Right atrium auricular region (tissue), 2 donors: ENCODE data around the gene DACT2. TPM values are rescaled to one million over a fixed set of nuclear protein-coding genes. Genes with fewer than 3 reads are reported as not detected.

Experiments
- DNase-seq: peaks from one replicate; pipeline ENCODE4 v3.0.0-alpha.2; 2019; ENCODE audit warnings: low spot score
- H3K27ac ChIP-seq, 2 donors: fragments of 200-600 bp; sonication (generic); 1 replicate in 1 of 2; 2 replicates in 1 of 2; pipeline ENCODE4 v1.5.1; 2016 to 2019
- H3K27me3 ChIP-seq, 2 donors: fragments of 200-600 bp; sonication (generic); one replicate each; pipeline versions ENCODE4 v1.5.1 to v1.6.0; 2017 to 2019
- H3K36me3 ChIP-seq: fragments of 200-600 bp; sonication (generic); one replicate; pipeline ENCODE4 v1.5.1; 2016
- H3K4me1 ChIP-seq, 2 donors: fragments of 200-600 bp; sonication (generic); one replicate each; pipeline versions ENCODE4 v1.5.1 to v1.6.0; 2017 to 2019
- H3K4me3 ChIP-seq, 2 donors: fragments of 200-600 bp; sonication (generic); 1 replicate in 1 of 2; 2 replicates in 1 of 2; pipeline ENCODE4 v1.5.1; 2017 to 2019; ENCODE audit warnings: mild to moderate bottlenecking in 1 of 2, moderate library complexity in 1 of 2
- H3K9me3 ChIP-seq, 2 donors: fragments of 200-600 bp; sonication (generic); one replicate each; pipeline ENCODE4 v1.5.1; 2019
- CTCF ChIP-seq, 2 donors: fragments of 200-600 bp; sonication (generic); IDR thresholded peaks; one replicate each; pipeline ENCODE4 v1.5.1; 2019; ENCODE audit warnings: antibody characterized with exemption in 2 of 2
- total RNA-seq, 2 donors: library from RNA; depleted of rRNA; stranded (reverse); fragments of >200 nt; gene quantifications; one replicate each; pipeline ENCODE4 v1.1.0, GENCODE V29; 2016

Gene DACT2
- total RNA-seq, 2 donors from 2014 or later: 1.5 to 2.0 TPM

GRCh38 chr6:168280020-168280898 is 39.3 kb downstream of the DACT2 start:
- Histone ChIP-seq H3K4me3 (no peak overlapping the region), H3K27ac (no peak overlapping the region), H3K9me3 (no peaks in the 10 kb centered on the region), H3K4me1 (no peaks in the 10 kb centered on the region), H3K27me3 (no peaks in the 10 kb centered on the region), H3K36me3 (no peaks in the 10 kb centered on the region)
- no peak for TF ChIP-seq CTCF (IDR thresholded peaks at IDR 0.05)
- no peak for DNase-seq

- Histone ChIP-seq H3K4me1 (no peaks in the 10 kb centered on the region), H3K9me3 (no peaks in the 10 kb centered on the region), H3K4me3 (no peak overlapping the region), H3K27ac (no peak overlapping the region), H3K27me3 (no peaks in the 10 kb centered on the region), H3K36me3 (no peaks in the 10 kb centered on the region)
- no peak for DNase-seq
- no peak for TF ChIP-seq CTCF (IDR thresholded peaks at IDR 0.05)
Observed at GRCh38 chr6:168279403-168279935, 40.1 kb downstream of the DACT2 start.

GRCh38 chr6:168278904-168279303 is 40.7 kb downstream of the DACT2 start:
- no peaks in the 10 kb centered on the region for H3K36me3 ChIP-seq
- no peaks in the 10 kb centered on the region for H3K27me3 ChIP-seq
- no peak overlapping the region for H3K4me3 ChIP-seq
- no peak overlapping the region for H3K27ac ChIP-seq
- no peaks in the 10 kb centered on the region for H3K4me1 ChIP-seq
- TF ChIP-seq CTCF (IDR thresholded peaks at IDR 0.05): no peak
- no peaks in the 10 kb centered on the region for H3K9me3 ChIP-seq
- no peak for DNase-seq

- Histone ChIP-seq H3K9me3 (no peaks in the 10 kb centered on the region), H3K4me1 (no peaks in the 10 kb centered on the region), H3K36me3 (no peaks in the 10 kb centered on the region), H3K27me3 (no peaks in the 10 kb centered on the region), H3K27ac (no peak overlapping the region), H3K4me3 (no peak overlapping the region)
- no peak for TF ChIP-seq CTCF (IDR thresholded peaks at IDR 0.05)
- DNase-seq: no peak
Observed at GRCh38 chr6:168277274-168277669, 42.3 kb downstream of the DACT2 start.

GRCh38 chr6:168276576-168277273 is 42.9 kb downstream of the DACT2 start:
- Histone ChIP-seq H3K27ac (no peak overlapping the region), H3K9me3 (no peaks in the 10 kb centered on the region), H3K36me3 (no peaks in the 10 kb centered on the region), H3K4me3 (no peak overlapping the region), H3K4me1 (no peaks in the 10 kb centered on the region), H3K27me3 (no peaks in the 10 kb centered on the region)
- TF ChIP-seq CTCF (IDR thresholded peaks at IDR 0.05): no peak
- no peak for DNase-seq
